GM19351 (cell line): ENCODE data around the gene DGAT2L6.
"Not testable (repeated sequence)": the region's sequence is repeated elsewhere in the genome, so short reads cannot be mapped to it uniquely, and the experiment has no call there.

Source experiments
- ATAC-seq: cut with Tn5 transposase; IDR thresholded peaks from one replicate; pipeline ENCODE4 v1.9.1; 2021; ENCODE audit warnings: mild to moderate bottlenecking, moderate library complexity; ENCODE audit not compliant: unreplicated experiment

Gene DGAT2L6

GRCh38 chrX:70196961-70197720, 19.9 kb downstream of the DGAT2L6 start:
- ATAC-seq: peak; percentile 95

- no peak for ATAC-seq
Observed at GRCh38 chrX:70201732-70202131, 24.4 kb downstream of the DGAT2L6 start.

DNA sequence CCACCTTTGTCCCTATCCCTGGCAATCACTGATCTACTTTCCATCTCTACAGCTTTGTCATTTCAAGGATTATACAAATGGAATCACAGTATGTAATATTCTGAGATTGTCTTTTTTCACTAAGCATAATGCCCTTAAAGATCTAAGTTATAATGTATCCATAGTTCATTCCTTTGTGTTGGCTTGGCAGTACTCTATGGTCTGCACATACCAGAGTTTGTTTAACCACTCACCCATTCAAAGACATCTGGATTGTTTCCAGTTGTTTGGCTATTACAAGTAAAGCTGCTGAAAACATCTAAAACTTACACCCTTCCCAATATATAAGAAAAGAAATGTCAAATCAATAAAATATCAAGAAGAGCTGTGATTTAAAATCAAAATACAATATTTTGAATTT, 31.2 kb downstream of the DGAT2L6 start:
- no peak for ATAC-seq

DNA sequence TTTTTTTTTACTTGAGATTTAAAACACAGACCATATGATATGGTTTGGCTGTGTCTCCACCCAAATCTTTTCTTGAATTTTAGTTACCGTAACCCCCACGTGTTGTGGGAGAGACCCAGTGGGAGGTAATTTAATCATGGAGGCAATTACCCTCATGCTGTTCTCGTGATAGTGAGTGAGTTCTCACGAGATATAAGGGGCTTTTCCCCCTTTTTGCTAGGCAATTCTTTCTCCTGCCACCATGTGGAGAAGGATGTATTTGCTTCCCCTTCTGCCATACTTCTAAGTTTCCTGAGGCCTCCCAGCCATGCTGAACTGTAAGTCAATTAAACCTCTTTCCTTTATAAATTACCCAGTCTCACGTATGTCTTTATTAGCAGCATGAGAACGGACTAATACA, 32.3 kb downstream of the DGAT2L6 start:
- not testable (repeated sequence) for ATAC-seq

- ATAC-seq: no peak
Observed at GRCh38 chrX:70219938-70220764, 42.9 kb downstream of the DGAT2L6 start.

- no peak for ATAC-seq
Observed at GRCh38 chrX:70226048-70226447, 48.8 kb downstream of the DGAT2L6 start.

DNA sequence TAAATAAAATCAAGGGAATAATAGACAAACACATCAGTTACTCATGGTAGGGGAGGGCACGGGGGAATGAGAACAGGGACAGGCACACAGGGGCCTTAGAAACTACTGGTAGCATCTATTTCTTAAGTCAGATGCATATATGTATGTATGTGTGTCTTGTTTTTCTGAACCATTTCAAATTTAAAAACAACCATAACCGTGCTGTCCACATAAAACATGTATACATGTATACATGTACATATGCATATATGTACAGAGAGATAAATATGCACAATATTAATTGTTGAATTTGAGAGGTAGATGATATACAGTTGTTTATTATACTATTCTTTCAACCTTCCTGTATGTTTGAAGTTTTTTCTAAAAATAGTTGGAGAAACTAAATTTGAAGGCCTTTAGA, 49.4 kb downstream of the DGAT2L6 start:
- no peak for ATAC-seq

DNA sequence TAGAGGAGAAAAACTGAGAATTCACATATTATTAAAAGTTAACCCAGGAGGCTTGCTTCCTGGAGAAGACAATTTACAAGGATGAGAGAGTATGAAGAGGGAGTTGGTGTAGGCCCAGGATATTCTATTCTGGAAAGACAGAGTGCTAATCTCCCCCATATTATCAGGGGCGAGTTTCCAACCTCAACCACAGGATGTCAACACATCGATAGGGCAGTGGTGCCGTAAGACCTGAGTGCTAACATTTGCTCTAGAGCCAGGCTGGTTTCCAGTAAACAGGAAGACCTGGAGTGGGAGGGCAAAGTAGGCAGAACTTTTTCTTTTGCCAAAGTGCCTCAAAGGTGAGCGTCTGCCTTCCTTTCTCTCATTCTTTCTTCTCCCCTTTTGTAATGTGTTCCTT, 54.4 kb downstream of the DGAT2L6 start:
- ATAC-seq: no peak

GRCh38 chrX:70234355-70234754, 57.1 kb downstream of the DGAT2L6 start, which contains the start of gene AWAT1:
AWAT1 (plus strand) TSS chrX:70234655; CDS start chrX:70234696, 41 bp downstream.
- ATAC-seq: no peak

- no peak for ATAC-seq
Observed at GRCh38 chrX:70240751-70241150, 63.5 kb downstream of the DGAT2L6 start.

DNA sequence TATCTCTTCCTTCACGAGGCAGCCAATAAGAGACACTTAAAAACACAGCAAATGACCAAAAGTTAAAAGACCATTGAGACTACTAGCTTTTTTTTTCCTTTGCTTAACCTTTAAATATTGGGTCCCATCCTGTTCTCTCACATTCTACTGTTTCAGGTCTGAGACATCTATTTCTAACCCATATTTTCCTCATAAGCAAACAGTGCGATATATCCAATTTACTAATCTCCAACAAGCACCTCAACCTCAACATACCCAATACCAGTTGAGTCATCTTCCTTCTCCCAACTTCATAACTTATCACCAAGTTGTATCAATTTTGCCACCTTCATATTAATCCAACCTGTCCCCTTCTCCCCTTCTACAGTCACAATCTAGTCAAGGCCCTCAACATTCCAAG, 64.2 kb downstream of the DGAT2L6 start:
- no peak for ATAC-seq

GRCh38 chrX:70243601-70244000, 66.3 kb downstream of the DGAT2L6 start:
- not testable (repeated sequence) for ATAC-seq

DNA sequence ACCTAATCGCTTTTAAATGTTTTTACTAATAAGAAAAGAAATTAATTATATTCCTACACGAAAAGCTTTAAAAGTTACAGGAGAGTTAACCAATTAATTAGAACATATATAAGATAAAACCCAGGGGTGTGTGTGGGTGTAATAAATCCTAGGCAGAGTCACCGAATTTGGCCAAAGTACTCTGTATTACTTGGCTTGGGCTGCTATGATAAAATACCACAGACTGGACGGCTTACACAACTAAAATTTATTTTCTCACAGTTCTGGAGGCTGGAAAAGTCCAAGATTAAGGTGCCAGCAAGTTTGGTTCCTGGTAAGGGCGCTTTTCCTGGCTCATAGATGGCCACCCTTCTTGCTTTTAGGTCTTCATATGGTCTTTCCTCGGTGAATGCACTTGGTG, 67.6 kb downstream of the DGAT2L6 start:
- ATAC-seq: no peak

GRCh38 chrX:70247252-70247651, 70.0 kb downstream of the DGAT2L6 start:
- ATAC-seq: no peak

DNA sequence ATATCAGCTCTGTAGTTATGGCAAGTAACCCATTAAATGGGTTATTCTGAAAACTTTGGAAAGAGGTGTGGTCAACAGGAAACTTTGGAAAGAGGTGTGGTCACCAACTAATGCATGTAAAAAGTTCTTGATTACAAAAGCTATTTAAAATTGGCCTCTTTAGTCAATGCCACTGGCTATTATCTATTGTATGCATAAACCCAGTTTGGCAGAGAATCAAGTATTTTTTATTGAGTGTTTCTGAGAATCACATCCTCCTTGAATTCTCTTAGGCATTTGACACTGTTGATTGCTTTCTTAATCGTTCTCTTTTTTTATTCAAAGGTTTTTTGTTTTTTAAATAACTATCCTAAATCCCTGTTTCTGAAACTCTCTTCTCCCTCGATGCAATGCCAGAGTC, 75.2 kb downstream of the DGAT2L6 start:
- no peak for ATAC-seq

- no peak for ATAC-seq
Observed at GRCh38 chrX:70253377-70254062, 76.2 kb downstream of the DGAT2L6 start.

- no peak for ATAC-seq
Observed at GRCh38 chrX:70254063-70254400, 76.7 kb downstream of the DGAT2L6 start.

DNA sequence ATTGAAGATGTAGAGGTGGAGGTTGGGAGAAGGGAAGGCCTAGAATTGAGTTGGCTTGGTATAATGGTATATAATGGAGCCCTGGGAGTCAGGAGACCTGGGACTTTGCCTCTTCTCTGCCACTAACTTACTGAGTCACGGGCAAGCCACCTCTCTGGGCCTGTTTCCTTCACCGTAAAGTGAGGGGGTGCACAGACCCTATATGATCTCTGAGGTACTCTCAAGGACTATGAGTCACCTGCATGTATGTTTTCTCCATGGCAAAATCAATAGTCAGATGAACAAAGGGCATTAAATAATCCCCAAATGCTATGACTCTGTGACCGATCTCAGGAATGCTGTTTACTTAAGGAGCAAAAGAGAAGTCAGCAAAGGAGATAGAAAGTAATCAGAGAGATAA, 77.6 kb downstream of the DGAT2L6 start:
- ATAC-seq: no peak
